Activated naive CD4-positive, alpha-beta T cell treated with anti-CD3 and anti-CD28 coated beads, Interleukin-2, amount 50 U/mL, for 72 hours (primary cell): Measurements from ENCODE around the gene MBD5. TPM values are rescaled to one million over a fixed set of nuclear protein-coding genes. Genes with fewer than 3 reads are reported as not detected.
"Not testable (repeated sequence)": the region's sequence is repeated elsewhere in the genome, so short reads cannot be mapped to it uniquely, and the experiment has no call there.

Experiments used
- ATAC-seq, 2 donors: fragments of 150-1000 bp; cut with Tn5 transposase; 2 replicates each; pipeline ENCODE4 v1.10.0; 2021; ENCODE audit warnings: mild to moderate bottlenecking in 2 of 2, moderate library complexity in 2 of 2
- DNase-seq, 2 donors: peaks; one replicate each; pipeline ENCODE4 v3.0.0; 2021 to 2022; ENCODE audit warnings: low spot score in 2 of 2
- H3K27ac Mint-ChIP-seq, 2 donors: one replicate each; pipeline ENCODE4 v1.8.0; 2022; ENCODE audit warnings: mild to moderate bottlenecking in 2 of 2, mixed read lengths in 2 of 2
- H3K36me3 Mint-ChIP-seq, 2 donors: one replicate each; pipeline ENCODE4 v1.8.0; 2022; ENCODE audit warnings: mixed read lengths in 2 of 2
- H3K9me3 Mint-ChIP-seq, 2 donors: one replicate each; pipeline ENCODE4 v1.8.0; 2022; ENCODE audit warnings: mixed read lengths in 2 of 2
- total RNA-seq, 2 donors: library from RNA; stranded (reverse); gene quantifications; one replicate each; pipeline ENCODE4 v1.2.3, GENCODE V29; 2022

The MBD5 gene
- total RNA-seq, 2 donors from 2014 or later = 37.7 to 47.9 TPM

DNA sequence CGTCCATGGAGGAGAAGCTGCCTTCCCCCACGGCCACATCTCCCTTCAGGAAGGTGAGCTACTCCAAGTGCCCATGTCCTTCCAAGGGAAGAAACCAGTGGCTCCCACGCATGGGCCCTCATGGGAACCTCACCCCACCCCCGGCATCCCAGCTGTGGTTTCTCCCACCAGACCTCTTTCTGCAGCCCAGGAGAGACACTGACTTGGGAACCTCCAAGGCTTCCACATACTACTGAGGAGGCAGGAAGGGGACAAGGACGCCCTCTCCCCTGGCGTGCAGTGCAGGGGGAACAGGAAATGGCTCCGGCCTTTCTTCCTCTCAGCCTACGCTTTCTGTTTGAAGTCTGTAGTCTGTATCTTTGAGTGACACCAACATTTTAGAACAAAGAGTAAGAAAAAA lies 519.1 kb downstream of the MBD5 start:
- Mint-ChIP-seq H3K27ac (peak overlapping the region; percentile 82 to 84), H3K36me3 (peaks cover 0 to 11% of the 10 kb centered on the region in 2 donors), H3K9me3 (peaks cover 6 to 8% of the 10 kb centered on the region in 2 donors)
- peak; percentile 77 to 93 for ATAC-seq
- no peak for DNase-seq

DNA sequence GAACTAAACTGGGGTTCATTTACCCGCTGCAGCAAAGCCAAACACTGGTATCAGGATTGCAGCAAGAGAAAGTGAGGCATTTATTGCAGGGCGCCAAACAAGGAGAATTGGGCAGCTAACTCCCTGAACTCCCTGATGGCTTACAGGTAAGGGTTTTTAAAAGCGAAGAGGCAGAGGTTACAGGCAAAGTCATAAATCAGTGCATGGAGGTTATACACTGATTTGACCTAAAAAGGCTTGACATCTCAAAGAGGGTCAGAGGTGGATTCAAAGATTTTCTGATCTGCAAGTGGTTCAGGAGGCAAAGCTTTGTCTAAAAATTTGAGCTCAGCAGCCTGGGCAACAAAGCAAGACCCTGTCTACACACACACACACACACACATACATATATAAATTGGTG lies 520.9 kb downstream of the MBD5 start:
- peak overlapping the region in 1 of 2 donors; percentile 84 for H3K27ac Mint-ChIP-seq
- DNase-seq (no peak), ATAC-seq (no peak)
- peaks cover 8 to 15% of the 10 kb centered on the region in 2 donors for H3K9me3 Mint-ChIP-seq
- peaks cover 0 to 18% of the 10 kb centered on the region in 2 donors for H3K36me3 Mint-ChIP-seq

DNA sequence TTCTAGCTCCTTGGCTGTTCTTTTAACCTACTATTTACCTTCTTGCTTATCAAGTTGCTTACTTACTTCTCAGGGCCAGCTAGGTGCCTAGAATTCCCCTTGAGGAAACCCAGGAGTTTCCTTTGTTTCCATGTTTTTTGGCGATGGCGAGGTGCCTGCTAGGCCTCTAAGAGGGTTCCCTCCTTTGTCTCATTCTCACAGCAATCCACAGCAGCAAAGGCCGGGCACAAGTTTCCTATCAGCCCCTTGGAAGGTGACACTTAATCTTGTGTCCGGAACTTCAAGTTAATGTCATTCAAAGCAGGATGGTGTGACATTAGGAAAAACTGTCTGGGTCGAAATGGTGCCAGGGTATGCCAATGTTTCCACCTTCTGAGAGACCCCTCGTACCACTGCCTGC lies 521.7 kb downstream of the MBD5 start:
- ATAC-seq (no peak), DNase-seq (no peak)
- peaks cover 8 to 16% of the 10 kb centered on the region in 2 donors for H3K9me3 Mint-ChIP-seq
- no peak overlapping the region for H3K27ac Mint-ChIP-seq
- peaks cover 0 to 18% of the 10 kb centered on the region in 2 donors for H3K36me3 Mint-ChIP-seq

DNA sequence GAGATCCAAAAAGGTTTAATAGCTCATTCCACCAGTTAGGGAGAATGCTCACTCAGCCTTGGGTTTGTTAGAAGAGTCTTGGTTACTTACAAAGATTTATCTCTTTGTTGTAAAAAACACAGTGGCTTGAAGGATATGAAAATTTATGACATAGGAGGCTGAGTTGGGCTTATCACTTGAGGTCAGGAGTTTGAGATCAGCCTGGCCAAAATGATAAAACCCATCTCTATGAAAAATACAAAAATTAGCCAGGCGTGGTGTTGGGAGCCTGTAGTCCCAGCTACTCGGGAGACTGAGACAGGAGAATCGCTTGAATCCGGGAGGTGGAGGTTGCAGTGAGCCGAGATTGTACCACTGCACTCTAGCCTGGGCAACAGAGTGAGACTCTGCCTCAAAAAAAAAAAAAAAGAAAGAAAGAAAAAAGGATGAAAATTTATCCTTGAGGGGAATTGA lies 522.2 kb downstream of the MBD5 start:
- Mint-ChIP-seq H3K9me3 (peaks cover 8 to 16% of the 10 kb centered on the region in 2 donors), H3K27ac (peak overlapping the region; percentile 10 to 46), H3K36me3 (peaks cover 0 to 18% of the 10 kb centered on the region in 2 donors)
- DNase-seq, ATAC-seq: not testable (repeated sequence)

DNA sequence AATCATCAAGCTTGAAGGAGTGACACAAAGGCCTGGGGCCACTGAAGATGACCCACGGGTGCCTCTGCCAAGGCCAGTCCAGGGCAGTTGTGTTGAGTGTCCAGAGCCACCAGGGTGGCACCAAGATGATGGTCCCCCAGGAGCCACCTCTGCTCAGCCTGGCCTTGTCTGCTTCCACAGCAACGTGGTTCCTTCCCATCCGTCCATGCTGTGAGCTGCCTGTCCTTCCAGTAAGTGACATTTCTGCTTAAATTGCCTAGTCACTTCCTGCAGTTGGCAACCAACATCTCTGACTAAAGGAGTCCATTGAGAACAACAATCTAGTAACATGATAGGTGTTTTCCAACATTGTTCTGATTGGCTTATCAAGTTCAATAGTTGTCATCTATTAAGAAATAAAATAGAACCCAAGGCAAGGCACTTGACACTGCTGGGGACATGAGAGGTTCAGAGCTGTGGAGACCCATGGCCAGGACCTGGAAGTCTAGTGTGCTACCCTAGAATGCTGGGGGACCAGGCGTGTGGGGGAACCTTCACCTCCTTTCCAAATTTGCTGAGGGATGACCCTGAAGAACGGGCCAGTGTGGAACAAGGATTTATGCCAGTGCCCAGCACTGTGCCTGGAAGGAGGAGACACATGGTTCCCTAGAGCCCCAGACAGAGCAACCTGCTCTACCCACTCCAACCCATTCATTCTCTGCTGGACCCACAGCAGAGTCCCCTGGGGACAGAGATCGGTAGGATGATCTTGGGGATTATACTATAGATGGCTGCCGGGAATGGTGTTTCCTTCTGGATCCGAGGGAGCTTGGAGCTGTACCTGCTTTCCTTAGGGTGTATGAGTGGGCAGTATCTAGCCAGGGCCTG lies 524.7 kb downstream of the MBD5 start:
- H3K36me3 Mint-ChIP-seq = peaks cover 0 to 18% of the 10 kb centered on the region in 2 donors
- peak overlapping the region; percentile 71 to 82 for H3K27ac Mint-ChIP-seq
- ATAC-seq = peak; percentile 75 to 84
- no peak for DNase-seq
- peaks cover 5 to 14% of the 10 kb centered on the region in 2 donors for H3K9me3 Mint-ChIP-seq

DNA sequence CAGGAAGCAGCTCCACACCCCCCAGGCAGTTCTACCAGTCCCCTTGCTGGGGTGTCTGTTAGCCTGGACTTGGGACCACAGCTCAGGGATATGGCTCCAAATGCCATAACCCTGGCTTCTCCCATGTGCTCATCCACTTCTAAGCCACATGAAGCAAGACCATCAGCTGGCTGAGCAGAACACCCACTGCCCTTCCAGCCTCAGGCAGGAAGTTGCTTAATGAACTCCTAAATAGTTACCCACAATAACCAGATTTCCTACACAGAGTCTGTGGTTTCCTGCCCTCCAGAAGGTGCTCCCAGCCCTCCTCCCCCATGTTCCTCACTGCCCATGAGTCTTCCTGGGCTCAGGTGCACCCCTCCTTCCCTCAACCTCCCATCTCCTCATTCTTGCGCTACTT lies 525.4 kb downstream of the MBD5 start:
- peak overlapping the region; percentile 71 to 82 for H3K27ac Mint-ChIP-seq
- H3K36me3 Mint-ChIP-seq = peaks cover 0 to 18% of the 10 kb centered on the region in 2 donors
- no peak for DNase-seq
- peak; percentile 20 to 52 for ATAC-seq
- H3K9me3 Mint-ChIP-seq = peaks cover 0 to 10% of the 10 kb centered on the region in 2 donors

DNA sequence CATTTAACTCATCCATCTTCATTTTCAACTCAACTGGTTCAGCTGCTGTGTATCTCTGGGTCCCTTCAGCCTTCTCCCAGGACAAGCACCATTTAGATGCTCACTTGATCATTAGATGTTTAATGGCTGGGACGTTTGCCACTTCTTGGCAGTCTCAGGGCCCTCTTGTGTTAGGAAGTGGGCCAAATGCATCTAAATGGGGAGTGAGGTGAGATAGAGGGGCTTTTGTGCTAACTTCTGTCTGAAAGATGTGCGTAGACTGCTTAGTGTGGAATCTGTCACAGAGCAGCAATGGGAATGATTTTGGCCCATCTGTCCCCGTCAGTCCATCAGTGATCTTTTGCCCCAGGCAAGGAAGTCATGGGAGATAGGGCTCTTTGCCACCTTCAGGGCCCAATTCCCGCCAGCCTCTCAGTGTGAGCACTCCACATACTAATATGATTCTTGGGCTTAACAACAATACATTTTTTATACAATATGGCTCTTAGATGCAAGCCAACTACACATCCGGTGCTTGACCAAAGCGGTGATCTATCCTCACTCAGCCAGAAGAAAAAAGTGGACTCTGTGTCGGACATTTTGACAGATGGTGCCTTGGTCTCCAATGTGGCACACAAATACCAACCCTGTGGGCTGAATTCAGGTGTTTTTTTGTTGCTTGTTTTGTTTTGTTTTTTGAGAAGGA lies 528.0 kb downstream of the MBD5 start:
- ATAC-seq (no peak), DNase-seq (no peak)
- Mint-ChIP-seq H3K36me3 (peaks cover 0 to 14% of the 10 kb centered on the region in 2 donors), H3K9me3 (peaks cover 0 to 10% of the 10 kb centered on the region in 2 donors), H3K27ac (no peak overlapping the region)

DNA sequence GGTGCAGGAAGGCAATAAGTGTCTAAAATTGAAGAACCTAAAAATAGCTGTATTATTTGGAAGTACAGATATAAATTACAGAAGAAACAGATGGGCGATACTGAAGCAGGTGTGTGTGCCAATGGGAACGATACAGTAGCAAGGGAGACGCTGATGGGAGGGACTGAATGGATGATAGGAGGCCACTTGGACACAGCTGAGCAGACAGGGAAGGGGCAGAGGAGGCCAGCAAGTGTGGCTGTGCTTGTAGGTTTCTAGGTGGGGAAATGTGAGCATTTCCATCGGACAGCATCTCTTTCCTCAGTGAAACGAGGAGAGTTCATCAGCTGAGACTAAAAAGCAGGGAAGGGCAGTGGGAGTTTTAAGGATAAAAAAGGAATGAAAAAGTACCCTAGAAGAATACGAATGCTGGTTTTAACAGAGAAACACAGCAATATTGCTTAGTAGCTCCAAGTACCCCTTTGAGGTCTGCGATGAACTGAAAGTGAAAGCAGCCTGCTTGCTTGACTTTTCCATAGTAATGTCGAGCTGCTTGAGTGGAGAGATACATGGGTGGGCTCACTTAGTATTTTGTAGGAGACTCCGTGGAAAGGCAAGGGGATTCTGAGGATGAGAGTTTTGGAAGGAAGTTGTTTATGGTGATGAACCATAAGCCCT lies 531.9 kb downstream of the MBD5 start:
- Mint-ChIP-seq H3K36me3 (peaks cover 0 to 4% of the 10 kb centered on the region in 2 donors), H3K27ac (no peak overlapping the region), H3K9me3 (no peaks in the 10 kb centered on the region)
- ATAC-seq = peak; percentile 71
- no peak for DNase-seq

DNA sequence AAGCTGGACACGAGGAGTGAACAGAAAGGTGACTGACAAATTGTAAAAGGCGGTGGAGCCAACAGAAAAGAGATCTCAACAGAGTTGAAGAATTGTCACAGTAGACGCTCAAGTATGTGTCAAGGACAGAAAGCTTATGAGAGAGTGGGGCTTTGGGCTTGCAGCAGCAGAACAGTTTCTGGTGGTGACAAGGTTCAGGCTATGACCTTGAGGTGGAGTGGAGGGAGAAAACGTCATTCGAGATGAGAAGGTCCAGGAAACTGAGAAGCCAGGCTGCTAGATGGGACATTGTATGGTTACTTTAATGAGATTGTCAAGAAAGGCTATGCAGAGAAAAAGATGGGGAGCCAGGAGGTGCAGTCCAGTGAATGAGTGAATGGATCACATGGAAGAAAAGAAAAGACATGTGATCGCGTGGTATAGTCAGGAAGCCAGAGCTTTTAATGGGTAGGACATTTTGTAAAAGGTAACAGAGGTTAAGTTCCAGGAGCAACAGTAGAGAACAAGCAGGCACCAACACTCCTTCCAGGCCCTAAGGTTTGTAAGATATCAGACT lies 532.5 kb downstream of the MBD5 start:
- Mint-ChIP-seq H3K36me3 (peaks cover 4 to 5% of the 10 kb centered on the region in 2 donors), H3K9me3 (peaks cover 0 to 4% of the 10 kb centered on the region in 2 donors), H3K27ac (no peak overlapping the region)
- peak; percentile 39 to 70 for ATAC-seq
- DNase-seq = no peak

DNA sequence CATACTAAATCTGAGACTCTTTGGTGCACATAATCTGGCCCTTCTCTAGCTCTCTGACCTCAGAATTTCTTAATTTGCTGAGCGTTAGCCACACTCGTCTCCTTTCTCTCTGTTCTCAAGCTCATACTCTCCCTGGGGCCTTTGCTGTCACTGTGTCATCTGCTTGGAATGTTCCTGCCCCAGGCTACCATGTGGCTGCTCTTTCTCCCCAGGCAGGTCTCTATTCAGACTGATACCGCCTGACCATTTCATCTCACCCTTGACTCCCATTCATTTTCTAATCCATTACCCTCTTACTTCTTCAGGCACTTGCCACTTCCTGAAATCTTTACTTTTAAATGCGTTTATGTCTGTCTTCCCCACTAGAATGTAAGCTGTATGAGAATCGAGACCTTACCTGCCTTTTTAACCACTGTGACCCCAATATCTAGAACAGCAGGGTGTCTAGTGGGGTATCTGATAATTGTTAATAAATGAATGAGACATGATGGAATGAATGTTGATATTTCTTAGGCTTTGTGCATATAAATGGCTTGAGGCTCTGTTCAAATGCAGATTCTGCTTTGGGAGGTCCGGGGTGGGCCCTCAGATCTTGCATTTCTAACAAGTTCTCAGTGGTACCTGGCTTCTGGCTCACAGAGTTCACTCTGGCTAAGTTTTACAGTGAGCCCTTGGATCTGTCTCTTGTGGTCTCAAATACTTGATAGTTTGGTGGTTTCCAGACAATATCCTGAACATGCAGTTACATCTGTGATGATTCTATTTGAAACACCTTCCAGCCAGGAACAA lies 533.8 kb downstream of the MBD5 start:
- Mint-ChIP-seq H3K9me3 (peaks cover 0 to 9% of the 10 kb centered on the region in 2 donors), H3K36me3 (peaks cover 4 to 10% of the 10 kb centered on the region in 2 donors), H3K27ac (no peak overlapping the region)
- DNase-seq = no peak
- peak; percentile 13 to 69 for ATAC-seq

DNA sequence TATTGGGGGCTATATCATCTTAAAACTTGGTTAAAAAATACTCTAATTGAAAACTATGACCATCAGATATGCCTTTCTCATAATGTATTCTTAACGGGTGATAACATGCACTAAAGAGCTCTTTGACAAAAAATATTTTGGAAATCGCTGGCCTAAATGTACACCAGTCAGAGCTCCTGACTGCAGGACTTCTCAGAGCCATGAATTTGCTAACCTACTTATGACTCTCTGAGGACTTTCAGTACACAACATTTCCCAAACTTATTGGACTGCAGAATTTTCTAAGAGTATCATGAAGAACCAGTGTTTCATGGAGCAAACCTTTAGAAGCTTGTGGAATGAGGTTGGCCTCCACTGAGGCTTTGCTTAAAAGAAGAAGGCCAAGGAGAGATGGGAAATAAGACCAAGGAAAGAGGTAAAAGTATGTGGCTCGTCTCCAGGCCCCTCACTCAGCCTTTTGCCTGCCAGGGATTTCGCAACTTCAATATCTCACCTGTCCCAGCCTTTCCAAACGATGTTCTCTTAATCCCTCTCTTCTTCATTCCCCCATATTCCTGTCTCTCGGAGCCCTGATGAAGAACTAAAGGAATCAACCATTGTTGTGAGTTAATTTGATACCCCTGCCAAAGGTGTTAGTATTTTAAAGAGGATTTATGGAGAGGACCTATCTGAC lies 534.9 kb downstream of the MBD5 start:
- Mint-ChIP-seq H3K9me3 (peaks cover 0 to 9% of the 10 kb centered on the region in 2 donors), H3K27ac (no peak overlapping the region), H3K36me3 (peaks cover 4 to 10% of the 10 kb centered on the region in 2 donors)
- DNase-seq (no peak), ATAC-seq (no peak)

DNA sequence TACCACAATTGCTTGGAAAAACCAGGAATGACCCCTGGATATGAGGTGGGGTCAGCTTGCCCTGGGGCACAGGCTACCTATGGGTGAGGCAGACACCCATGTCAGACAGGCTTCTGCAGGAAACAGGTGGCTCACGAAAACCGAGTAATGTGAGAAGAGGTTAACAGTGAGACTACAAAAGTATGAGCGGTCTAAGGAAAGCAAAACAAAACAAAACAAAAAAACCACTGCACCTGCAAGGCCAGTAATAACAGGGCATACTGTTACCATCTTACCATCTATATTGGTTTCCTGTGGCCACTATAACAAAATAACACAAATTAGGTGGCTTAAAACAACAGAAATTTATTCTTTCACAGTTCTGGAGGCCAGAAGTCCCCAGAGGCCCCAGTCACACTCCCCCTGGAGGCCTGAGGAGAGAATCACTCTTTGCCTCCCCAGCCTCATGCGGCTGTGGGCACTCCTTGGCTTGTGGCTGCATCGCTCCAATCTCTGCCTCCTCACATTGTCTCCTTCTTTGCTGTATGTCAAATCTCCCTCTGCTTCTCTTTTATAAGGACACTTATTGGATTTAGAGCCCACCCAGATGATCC lies 537.0 kb downstream of the MBD5 start:
- Mint-ChIP-seq H3K36me3 (peaks cover 4 to 10% of the 10 kb centered on the region in 2 donors), H3K9me3 (peaks cover 0 to 9% of the 10 kb centered on the region in 2 donors), H3K27ac (no peak overlapping the region)
- DNase-seq (no peak), ATAC-seq (peak in 1 of 2 donors; percentile 58)

DNA sequence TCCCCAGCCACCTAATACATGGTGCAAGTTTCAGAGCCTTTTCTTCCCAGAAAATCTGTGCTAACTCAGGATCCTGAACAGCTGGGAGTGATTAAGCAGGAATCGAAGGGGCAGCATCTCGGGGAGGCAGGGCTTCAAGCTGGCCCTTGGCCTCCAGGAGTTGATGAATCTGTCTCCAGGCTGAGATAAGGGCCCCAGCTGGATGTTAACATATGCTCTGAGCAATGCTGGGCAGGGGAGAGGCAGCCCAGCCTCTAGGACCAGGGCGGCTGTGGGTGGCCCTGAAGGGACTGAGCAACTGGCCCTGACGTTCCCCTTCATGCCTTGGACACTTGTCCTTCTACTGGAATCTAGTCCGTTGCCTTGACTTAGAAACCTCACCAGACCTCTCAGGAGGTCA lies 539.6 kb downstream of the MBD5 start:
- Mint-ChIP-seq H3K9me3 (peaks cover 0 to 9% of the 10 kb centered on the region in 2 donors), H3K36me3 (peaks cover 4 to 10% of the 10 kb centered on the region in 2 donors), H3K27ac (no peak overlapping the region)
- ATAC-seq (no peak), DNase-seq (no peak)

DNA sequence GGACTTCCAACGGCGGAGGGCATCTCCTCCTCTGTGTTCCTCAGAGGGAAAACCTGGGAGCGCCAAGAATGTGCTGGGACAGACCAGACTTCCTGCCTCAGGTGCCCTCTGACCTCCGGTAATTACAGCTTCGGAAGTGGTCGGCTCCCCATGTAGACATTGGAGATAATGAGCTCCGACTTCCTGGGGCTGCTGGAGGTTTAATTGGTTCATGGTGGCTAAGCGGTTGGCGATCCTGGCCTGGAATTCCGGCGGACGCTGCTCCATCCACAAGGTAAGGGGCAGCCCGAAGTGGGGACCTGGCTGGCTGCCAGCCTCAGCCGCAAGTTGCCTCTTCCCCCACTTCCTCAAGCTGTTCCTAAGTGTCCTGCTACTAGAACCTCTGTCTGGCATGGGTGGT lies 540.5 kb downstream of the MBD5 start:
- ATAC-seq (no peak), DNase-seq (no peak)
- Mint-ChIP-seq H3K27ac (peak overlapping the region; percentile 19 to 52), H3K36me3 (peaks cover 2 to 10% of the 10 kb centered on the region in 2 donors), H3K9me3 (peaks cover 0 to 9% of the 10 kb centered on the region in 2 donors)
